ENCODE data around the gene SLC22A16. TPM values are rescaled to one million over a fixed set of nuclear protein-coding genes. Genes with fewer than 3 reads are reported as not detected.
"Not testable (repeated sequence)": the region's sequence is repeated elsewhere in the genome, so short reads cannot be mapped to it uniquely, and the experiment has no call there.

Gene SLC22A16
- total and polyA plus RNA-seq, 2 donors (not counting 1 experiment from before 2014, with no cell fraction given): not detected

DNA sequence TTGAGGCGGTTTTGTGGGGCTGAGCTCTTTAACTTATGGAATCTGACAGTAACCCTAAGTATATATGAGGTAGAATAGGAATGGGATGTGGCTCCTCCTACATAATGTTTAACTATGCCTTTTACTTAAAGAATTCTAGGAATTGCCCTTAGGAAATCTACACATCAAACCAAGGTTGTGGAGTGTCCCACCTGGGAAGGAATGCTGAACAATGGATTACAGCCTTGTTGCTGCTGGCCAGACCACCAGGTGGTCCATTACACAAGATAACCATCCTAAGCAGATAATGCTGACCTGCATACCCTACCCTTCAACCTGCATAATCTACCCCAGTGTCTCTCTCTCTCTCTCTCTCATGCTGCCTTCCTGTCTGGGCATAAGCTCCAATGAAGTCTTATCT is 35.0 kb upstream of the SLC22A16 start:
- H3K9me3 ChIP-seq (ENCODE audit: control extremely low read depth in 1 of 3, control insufficient read depth in 2 of 3, insufficient read depth in 1 of 3, low read length in 2 of 3): peaks cover 0 to 3% (median 0%) of the 10 kb centered on the region in 3 donors
- TF ChIP-seq, protein P1, sequence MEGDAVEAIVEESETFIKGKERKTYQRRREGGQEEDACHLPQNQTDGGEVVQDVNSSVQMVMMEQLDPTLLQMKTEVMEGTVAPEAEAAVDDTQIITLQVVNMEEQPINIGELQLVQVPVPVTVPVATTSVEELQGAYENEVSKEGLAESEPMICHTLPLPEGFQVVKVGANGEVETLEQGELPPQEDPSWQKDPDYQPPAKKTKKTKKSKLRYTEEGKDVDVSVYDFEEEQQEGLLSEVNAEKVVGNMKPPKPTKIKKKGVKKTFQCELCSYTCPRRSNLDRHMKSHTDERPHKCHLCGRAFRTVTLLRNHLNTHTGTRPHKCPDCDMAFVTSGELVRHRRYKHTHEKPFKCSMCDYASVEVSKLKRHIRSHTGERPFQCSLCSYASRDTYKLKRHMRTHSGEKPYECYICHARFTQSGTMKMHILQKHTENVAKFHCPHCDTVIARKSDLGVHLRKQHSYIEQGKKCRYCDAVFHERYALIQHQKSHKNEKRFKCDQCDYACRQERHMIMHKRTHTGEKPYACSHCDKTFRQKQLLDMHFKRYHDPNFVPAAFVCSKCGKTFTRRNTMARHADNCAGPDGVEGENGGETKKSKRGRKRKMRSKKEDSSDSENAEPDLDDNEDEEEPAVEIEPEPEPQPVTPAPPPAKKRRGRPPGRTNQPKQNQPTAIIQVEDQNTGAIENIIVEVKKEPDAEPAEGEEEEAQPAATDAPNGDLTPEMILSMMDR (IDR thresholded peaks at IDR 0.05): no peak
- TF ChIP-seq EZH2 (IDR thresholded peaks at IDR 0.05; ENCODE audit: borderline replicate concordance, insufficient read depth, low read depth, low read length, poor library complexity, severe bottlenecking): no peak
- H3K9me3 Mint-ChIP-seq (ENCODE audit: insufficient read depth): no peaks in the 10 kb centered on the region
- H3K4me1 Mint-ChIP-seq: peaks cover 2% of the 10 kb centered on the region
- H3K9ac ChIP-seq (ENCODE audit: low read length): no peak overlapping the region
- peaks cover 18% of the 10 kb centered on the region for H3K27me3 Mint-ChIP-seq
- WGBS (ENCODE audit: insufficient coverage): no CpG with 5 or more reads among the region's 1 CpG
- H3K4me3 Mint-ChIP-seq: no peak overlapping the region
- no peak overlapping the region for H3K4me2 ChIP-seq (replicated peaks; ENCODE audit: low read depth, low read length, poor library complexity, severe bottlenecking)
- H3K4me3 ChIP-seq (ENCODE audit: control extremely low read depth in 1 of 5, extremely low read depth in 1 of 5, insufficient read depth in 1 of 5, low read depth in 2 of 5, low read length in 4 of 5): no peak overlapping the region
- no peaks in the 10 kb centered on the region for H3K4me1 ChIP-seq (ENCODE audit: control insufficient read depth in 2 of 2, insufficient read depth in 2 of 2, low read length in 2 of 2)
- CTCF ChIA-PET: interaction anchor here (1.0 kb wide), 1 partner anchor 9 kb away, joined by 3 read pairs; no protein-coding TSS in a partner anchor
- H3K27ac Mint-ChIP-seq: no peak overlapping the region
- no peak overlapping the region for H2AFZ ChIP-seq (ENCODE audit: insufficient read depth, low read depth, low read length, poor library complexity, severe bottlenecking)
- H3K79me2 ChIP-seq (ENCODE audit: control insufficient read depth, insufficient read depth, low read length): no peaks in the 10 kb centered on the region
- ATAC-seq (ENCODE audit: low read depth) (no peak), DNase-seq (no peak)
- H4K20me1 ChIP-seq (ENCODE audit: control insufficient read depth, insufficient read depth, low read length, poor library complexity, severe bottlenecking): no peaks in the 10 kb centered on the region
- POLR2A ChIA-PET: no interaction called here
- H3K36me3 ChIP-seq (replicated peaks in 1 of 2; ENCODE audit: control extremely low read depth in 1 of 2, control insufficient read depth in 1 of 2, extremely low read depth in 1 of 2, insufficient read depth in 2 of 2, low read length in 1 of 2): no peaks in the 10 kb centered on the region
- H3K27ac ChIP-seq (ENCODE audit: low read length in 2 of 2): no peak overlapping the region
- peaks cover 0 to 6% (median 0%) of the 10 kb centered on the region in 4 experiments for H3K27me3 ChIP-seq (replicated peaks in 1 of 4; ENCODE audit: control extremely low read depth in 1 of 4, control insufficient read depth in 3 of 4, insufficient read depth in 4 of 4, low read length in 3 of 4)
- intact Hi-C loops (cut with micrococcal nuclease): no loop called here

DNA sequence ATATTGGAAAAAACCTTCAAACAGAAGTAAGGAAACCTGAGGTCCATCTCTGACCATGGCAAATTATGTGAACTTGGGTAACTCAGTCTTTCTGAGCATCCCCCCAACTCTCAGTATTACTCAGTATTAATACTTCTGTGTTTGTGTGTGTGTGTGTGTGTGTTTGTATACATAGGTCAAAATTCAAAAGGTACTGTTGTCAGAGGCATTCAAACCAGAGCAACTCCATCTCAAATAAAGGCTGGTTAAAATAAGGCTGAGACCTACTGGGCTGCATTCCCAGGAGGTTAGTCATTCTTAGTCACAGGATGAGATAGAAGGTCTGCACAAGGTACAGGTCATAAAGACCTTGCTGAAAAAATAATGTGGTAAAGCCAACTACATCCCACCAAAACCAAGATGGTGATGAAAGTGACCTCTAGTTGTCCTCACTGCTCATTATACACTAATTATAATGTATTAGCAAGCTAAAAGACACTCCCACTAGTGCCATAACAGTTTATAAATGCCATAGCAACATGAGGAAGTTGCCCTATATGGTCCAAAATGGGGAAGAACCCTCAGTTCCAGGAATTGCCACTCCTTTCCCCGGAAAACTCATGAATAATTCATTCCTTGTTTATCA is 33.3 kb upstream of the SLC22A16 start:
- Mint-ChIP-seq H3K27ac (no peak overlapping the region), H3K4me1 (no peaks in the 10 kb centered on the region), H3K4me3 (no peak overlapping the region), H3K9me3 (ENCODE audit: insufficient read depth) (peaks cover 5% of the 10 kb centered on the region), H3K27me3 (peaks cover 21% of the 10 kb centered on the region)
- H2AFZ ChIP-seq (ENCODE audit: insufficient read depth, low read depth, low read length, poor library complexity, severe bottlenecking): no peak overlapping the region
- no peak overlapping the region for H3K4me3 ChIP-seq (ENCODE audit: control extremely low read depth in 1 of 5, extremely low read depth in 1 of 5, insufficient read depth in 1 of 5, low read depth in 2 of 5, low read length in 4 of 5)
- intact Hi-C loops (cut with micrococcal nuclease): no loop called here
- TF ChIP-seq, protein P1 (IDR thresholded peaks at IDR 0.05): no peak
- TF ChIP-seq EZH2 (IDR thresholded peaks at IDR 0.05; ENCODE audit: borderline replicate concordance, insufficient read depth, low read depth, low read length, poor library complexity, severe bottlenecking): no peak
- peaks cover 0 to 3% (median 0%) of the 10 kb centered on the region in 3 donors for H3K9me3 ChIP-seq (ENCODE audit: control extremely low read depth in 1 of 3, control insufficient read depth in 2 of 3, insufficient read depth in 1 of 3, low read length in 2 of 3)
- H3K4me2 ChIP-seq (replicated peaks; ENCODE audit: low read depth, low read length, poor library complexity, severe bottlenecking): no peak overlapping the region
- peaks cover 0 to 6% (median 0%) of the 10 kb centered on the region in 4 experiments for H3K27me3 ChIP-seq (replicated peaks in 1 of 4; ENCODE audit: control extremely low read depth in 1 of 4, control insufficient read depth in 3 of 4, insufficient read depth in 4 of 4, low read length in 3 of 4)
- H3K27ac ChIP-seq (ENCODE audit: low read length in 2 of 2): no peak overlapping the region
- WGBS (ENCODE audit: insufficient coverage): 100% methylated on average over 1 of the region's 1 CpG
- H3K79me2 ChIP-seq (ENCODE audit: control insufficient read depth, insufficient read depth, low read length): no peaks in the 10 kb centered on the region
- H3K36me3 ChIP-seq (replicated peaks in 1 of 2; ENCODE audit: control extremely low read depth in 1 of 2, control insufficient read depth in 1 of 2, extremely low read depth in 1 of 2, insufficient read depth in 2 of 2, low read length in 1 of 2): no peaks in the 10 kb centered on the region
- CTCF ChIA-PET: no interaction called here
- ATAC-seq (ENCODE audit: low read depth) (no peak), DNase-seq (no peak)
- POLR2A ChIA-PET: no interaction called here
- H3K4me1 ChIP-seq (ENCODE audit: control insufficient read depth in 2 of 2, insufficient read depth in 2 of 2, low read length in 2 of 2): no peaks in the 10 kb centered on the region
- no peak overlapping the region for H3K9ac ChIP-seq (ENCODE audit: low read length)
- no peaks in the 10 kb centered on the region for H4K20me1 ChIP-seq (ENCODE audit: control insufficient read depth, insufficient read depth, low read length, poor library complexity, severe bottlenecking)

DNA sequence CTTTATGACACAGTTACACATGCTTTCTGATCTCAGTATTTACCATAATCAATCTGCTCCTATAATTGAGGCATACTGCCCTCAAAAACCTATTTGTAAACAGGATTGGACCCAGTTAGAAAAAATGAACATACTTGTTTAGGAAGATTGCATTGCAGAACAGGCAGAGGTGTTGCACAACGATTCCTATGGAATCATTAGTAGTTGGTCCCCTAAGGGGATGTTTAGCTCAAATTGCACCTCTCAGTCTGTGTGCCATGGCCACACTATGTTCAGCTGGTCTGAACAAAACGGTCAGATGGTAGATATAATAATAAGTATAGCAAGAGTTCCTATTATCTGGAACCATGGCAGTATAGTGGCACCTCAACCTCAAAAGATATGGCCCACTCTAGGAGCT is 28.5 kb upstream of the SLC22A16 start:
- intact Hi-C loops (cut with micrococcal nuclease); POLR2A ChIA-PET; H3K4me2 ChIP-seq (replicated peaks; ENCODE audit: low read depth, low read length, poor library complexity, severe bottlenecking); H3K4me1 ChIP-seq (ENCODE audit: control insufficient read depth in 2 of 2, insufficient read depth in 2 of 2, low read length in 2 of 2); H3K9ac ChIP-seq (ENCODE audit: low read length); H3K4me1 Mint-ChIP-seq; H3K4me3 Mint-ChIP-seq; CTCF ChIA-PET; H3K27me3 ChIP-seq (replicated peaks in 1 of 4; ENCODE audit: control extremely low read depth in 1 of 4, control insufficient read depth in 3 of 4, insufficient read depth in 4 of 4, low read length in 3 of 4); H3K27ac ChIP-seq (ENCODE audit: low read length in 2 of 2); H3K27ac Mint-ChIP-seq; H3K4me3 ChIP-seq (ENCODE audit: control extremely low read depth in 1 of 5, extremely low read depth in 1 of 5, insufficient read depth in 1 of 5, low read depth in 2 of 5, low read length in 4 of 5); H2AFZ ChIP-seq (ENCODE audit: insufficient read depth, low read depth, low read length, poor library complexity, severe bottlenecking); H3K9me3 Mint-ChIP-seq (ENCODE audit: insufficient read depth); H3K36me3 ChIP-seq (replicated peaks in 1 of 2; ENCODE audit: control extremely low read depth in 1 of 2, control insufficient read depth in 1 of 2, extremely low read depth in 1 of 2, insufficient read depth in 2 of 2, low read length in 1 of 2); ATAC-seq (ENCODE audit: low read depth); H3K9me3 ChIP-seq (ENCODE audit: control extremely low read depth in 1 of 3, control insufficient read depth in 2 of 3, insufficient read depth in 1 of 3, low read length in 2 of 3); DNase-seq; H4K20me1 ChIP-seq (ENCODE audit: control insufficient read depth, insufficient read depth, low read length, poor library complexity, severe bottlenecking); H3K79me2 ChIP-seq (ENCODE audit: control insufficient read depth, insufficient read depth, low read length): not testable (repeated sequence)
- 100% methylated on average over 1 of the region's 2 CpGs for WGBS (ENCODE audit: insufficient coverage)
- H3K27me3 Mint-ChIP-seq: peaks cover 11% of the 10 kb centered on the region

All from B cell (primary cell).